Measurements from ENCODE around the gene BRINP3. TPM values are rescaled to one million over a fixed set of nuclear protein-coding genes. Genes with fewer than 3 reads are reported as not detected.

The BRINP3 gene
- total RNA-seq, 1 experiment from 2014 or later = not detected

DNA sequence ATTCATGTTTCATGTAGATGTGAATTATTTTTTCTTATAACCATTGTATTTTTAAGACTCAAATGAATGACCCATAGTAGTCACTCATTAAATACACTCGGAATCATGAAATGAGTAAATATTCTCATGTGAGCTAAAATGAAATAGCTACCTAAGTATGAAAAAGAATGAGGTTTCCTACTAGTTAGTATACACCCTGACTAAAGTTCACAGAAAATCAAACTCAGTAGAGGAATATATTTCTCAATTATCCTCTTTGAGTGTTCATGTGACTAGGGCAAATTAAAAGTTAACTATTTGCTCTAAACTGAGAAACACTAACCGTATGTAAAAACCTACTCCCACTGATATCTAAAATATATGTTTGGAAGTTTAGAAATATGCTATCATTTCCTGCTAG is 187.8 kb downstream of the BRINP3 start:
- Histone ChIP-seq H3K4me2 (ENCODE audit: insufficient read depth, insufficient read length, low read length) (no peak overlapping the region), H3K56ac (ENCODE audit: insufficient read length, low read depth, low read length) (no peak overlapping the region), H3T11ph (ENCODE audit: low read length) (no peak overlapping the region), H3K4ac (ENCODE audit: low read depth, low read length) (no peak overlapping the region), H3K9ac (ENCODE audit: extremely low read depth, insufficient read length, low read length) (no peak overlapping the region), H3K79me1 (ENCODE audit: insufficient read depth, low read depth, low read length, poor library complexity, severe bottlenecking) (no peaks in the 10 kb centered on the region), H2BK120ac (ENCODE audit: low read depth, low read length, poor library complexity, severe bottlenecking) (no peak overlapping the region), H4K8ac (replicated peaks; ENCODE audit: insufficient read length, low read depth, low read length) (no peak overlapping the region), H4K20me1 (ENCODE audit: control insufficient read depth, insufficient read depth, insufficient read length) (no peaks in the 10 kb centered on the region), H4K5ac (ENCODE audit: insufficient read length, low read depth, low read length) (no peak overlapping the region), H3K4me1 (ENCODE audit: insufficient read depth, low read length) (no peaks in the 10 kb centered on the region), H2AFZ (ENCODE audit: low read length) (no peak overlapping the region), H3K27me3 (ENCODE audit: insufficient read depth, low read length) (no peaks in the 10 kb centered on the region), H3K79me2 (ENCODE audit: insufficient read depth, low read length) (no peaks in the 10 kb centered on the region), H3K18ac (ENCODE audit: insufficient read length, low read depth, low read length) (no peak overlapping the region), H3K27ac (ENCODE audit: insufficient read length, low read depth, low read length) (no peak overlapping the region), H2AK5ac (ENCODE audit: insufficient read length, low read length) (no peak overlapping the region), H2BK5ac (ENCODE audit: insufficient read length, low read length) (no peak overlapping the region), H3K23me2 (ENCODE audit: insufficient read length, low read depth, low read length, poor library complexity, severe bottlenecking) (no peaks in the 10 kb centered on the region), H2BK15ac (ENCODE audit: low read depth, low read length) (no peak overlapping the region), H2BK20ac (ENCODE audit: low read depth, low read length, poor library complexity, severe bottlenecking) (no peak overlapping the region), H3K14ac (ENCODE audit: insufficient read depth, low read length) (no peak overlapping the region), H4K91ac (ENCODE audit: insufficient read length, low read depth, low read length) (no peak overlapping the region), H3K23ac (ENCODE audit: insufficient read length, low read depth, low read length) (no peak overlapping the region), H2BK12ac (ENCODE audit: insufficient read length, low read depth, low read length) (no peak overlapping the region), H3K9me3 (ENCODE audit: control insufficient read depth, low read depth, low read length) (no peaks in the 10 kb centered on the region)
- no peak for TF ChIP-seq CTCF (conservative IDR thresholded peaks at IDR 0.05)
- Mint-ChIP-seq H3K27me3 (ENCODE audit: low read depth) (no peaks in the 10 kb centered on the region), H3K9me3 (no peaks in the 10 kb centered on the region), H3K4me3 (no peak overlapping the region), H3K4me1 (no peaks in the 10 kb centered on the region), H3K27ac (no peak overlapping the region), H3K36me3 (ENCODE audit: insufficient read depth in 1 of 3, low read depth in 3 of 3) (no peaks in the 10 kb centered on the region)
- no peak for DNase-seq
- no CpG with 5 or more reads among the region's 2 CpGs for WGBS (ENCODE audit: extremely low coverage, insufficient read length, low lambda C conversion rate)
